HG02840 (cell line): ENCODE data around the gene HOXC4.
"Not testable (repeated sequence)": the region's sequence is repeated elsewhere in the genome, so short reads cannot be mapped to it uniquely, and the experiment has no call there.

ENCODE experiments used
- ATAC-seq: cut with Tn5 transposase; IDR thresholded peaks from one replicate; pipeline ENCODE4 v1.9.1; 2021; ENCODE audit warnings: mild to moderate bottlenecking, moderate library complexity, moderate number of reproducible peaks; ENCODE audit not compliant: unreplicated experiment, low FRiP score

HOXC4 gene

GRCh38 chr12:54039417-54040147, 14.1 kb upstream of the HOXC4 start:
- no peak for ATAC-seq

GRCh38 chr12:54040148-54040494, 13.5 kb upstream of the HOXC4 start:
- ATAC-seq: no peak

GRCh38 chr12:54040648-54041047, 13.0 kb upstream of the HOXC4 start:
- no peak for ATAC-seq

- no peak for ATAC-seq
These were observed 12.4 kb upstream of the HOXC4 start for GRCh38 chr12:54041097-54041690.

GRCh38 chr12:54042033-54042432, 11.6 kb upstream of the HOXC4 start:
- ATAC-seq: not testable (repeated sequence)

GRCh38 chr12:54042970-54043853, 10.4 kb upstream of the HOXC4 start:
- ATAC-seq: no peak

GRCh38 chr12:54044425-54045103, 9.1 kb upstream of the HOXC4 start:
- no peak for ATAC-seq

- ATAC-seq: no peak
These were observed 8.2 kb upstream of the HOXC4 start for GRCh38 chr12:54045401-54045800.

GRCh38 chr12:54045868-54046521, 7.6 kb upstream of the HOXC4 start:
- no peak for ATAC-seq

- no peak for ATAC-seq
These were observed 6.9 kb upstream of the HOXC4 start for GRCh38 chr12:54046809-54047159.

- ATAC-seq: no peak
These were observed 6.3 kb upstream of the HOXC4 start for GRCh38 chr12:54047160-54047963.

GRCh38 chr12:54047964-54048303, 5.7 kb upstream of the HOXC4 start:
- ATAC-seq: no peak

- no peak for ATAC-seq
These were observed 5.1 kb upstream of the HOXC4 start for GRCh38 chr12:54048406-54049093.

GRCh38 chr12:54049108-54049507, 4.5 kb upstream of the HOXC4 start:
- no peak for ATAC-seq

- no peak for ATAC-seq
These were observed 3.2 kb upstream of the HOXC4 start for GRCh38 chr12:54050482-54050810.

GRCh38 chr12:54051026-54051842, 2.4 kb upstream of the HOXC4 start:
- ATAC-seq: no peak

- no peak for ATAC-seq
These were observed 1.7 kb upstream of the HOXC4 start for GRCh38 chr12:54051874-54052437.

GRCh38 chr12:54052438-54053002, 1.1 kb upstream of the HOXC4 start:
- no peak for ATAC-seq
